HPDE6-E6E7 (cell line): ENCODE data around the gene ITGA2.
A peak's percentile ranks its signal among the peaks of the same experiment; 100 is the strongest.

Experiments used
- DNase-seq: peaks from one replicate; pipeline ENCODE4 v3.0.0; 2011; ENCODE audit warnings: missing footprints; ENCODE audit errors: extremely low spot score

Gene ITGA2

GRCh38 chr5:53055365-53055764, 66.2 kb downstream of the ITGA2 start:
- DNase-seq: no peak

GRCh38 chr5:53059281-53059680, 70.1 kb downstream of the ITGA2 start:
- no peak for DNase-seq

DNA sequence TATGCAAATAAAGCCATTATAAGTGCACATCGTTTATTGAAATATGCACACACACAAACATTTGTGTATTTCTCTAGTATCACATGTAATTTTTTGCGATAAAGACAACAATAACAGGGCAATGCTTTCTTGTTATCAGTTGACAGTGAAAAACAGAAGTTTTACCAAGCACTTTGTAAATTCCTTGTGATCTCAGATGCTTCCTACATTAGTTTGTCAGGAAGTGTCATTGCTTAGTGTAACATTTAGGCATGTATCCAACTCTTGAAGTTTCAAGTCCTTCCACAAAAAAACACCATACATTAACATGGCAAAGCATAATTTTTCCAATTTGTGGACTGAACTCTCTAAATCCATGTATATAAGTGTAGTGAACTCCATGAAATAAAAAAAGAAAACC, 74.0 kb downstream of the ITGA2 start:
- DNase-seq: no peak

- no peak for DNase-seq
These were observed 74.6 kb downstream of the ITGA2 start for GRCh38 chr5:53063791-53064190.

DNA sequence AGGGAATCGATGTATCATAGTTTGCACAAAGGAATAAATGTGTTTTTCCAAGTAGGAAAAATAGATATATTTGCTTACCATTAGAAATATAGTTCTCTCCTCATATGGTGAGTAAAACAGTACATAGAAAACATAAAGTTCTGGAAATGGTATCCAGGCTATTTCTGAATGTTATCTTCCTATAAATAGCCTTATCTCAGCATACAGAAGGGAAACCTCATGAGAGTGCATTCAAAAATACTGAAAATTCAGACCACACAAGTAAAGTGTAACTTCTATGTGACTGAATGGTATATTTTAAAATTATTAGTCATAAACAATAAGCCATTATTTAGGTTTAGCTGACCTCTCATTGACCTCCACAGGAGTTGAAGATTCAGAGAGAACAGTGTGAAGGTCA, 76.9 kb downstream of the ITGA2 start:
- DNase-seq: no peak

- no peak for DNase-seq
These were observed 78.5 kb downstream of the ITGA2 start for GRCh38 chr5:53067641-53068040.

DNA sequence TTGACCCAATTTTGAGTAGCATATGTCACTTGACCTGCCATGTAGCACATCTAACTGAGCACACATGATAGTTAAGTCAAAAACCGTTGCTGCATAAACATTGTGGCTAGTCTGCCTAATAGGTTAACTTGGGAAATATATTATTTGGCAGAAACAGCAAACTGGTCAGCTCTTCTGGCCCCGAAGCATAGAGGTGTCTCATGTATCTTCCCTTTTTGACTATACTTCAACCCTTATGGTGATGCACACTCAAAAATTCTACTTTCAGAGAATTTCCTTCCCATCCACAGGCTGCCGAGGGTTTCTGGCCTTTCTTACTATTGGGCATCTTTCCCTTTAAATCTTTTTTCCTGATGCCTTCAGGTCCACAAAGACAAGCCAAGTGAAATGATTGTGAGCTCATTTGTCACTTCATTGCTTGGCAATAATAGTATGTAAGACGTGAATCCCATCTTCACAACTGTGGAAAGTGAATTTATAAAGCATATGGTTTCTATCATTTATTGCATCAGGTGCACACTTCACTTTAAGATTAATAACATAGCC, 79.2 kb downstream of the ITGA2 start:
- DNase-seq: no peak

DNA sequence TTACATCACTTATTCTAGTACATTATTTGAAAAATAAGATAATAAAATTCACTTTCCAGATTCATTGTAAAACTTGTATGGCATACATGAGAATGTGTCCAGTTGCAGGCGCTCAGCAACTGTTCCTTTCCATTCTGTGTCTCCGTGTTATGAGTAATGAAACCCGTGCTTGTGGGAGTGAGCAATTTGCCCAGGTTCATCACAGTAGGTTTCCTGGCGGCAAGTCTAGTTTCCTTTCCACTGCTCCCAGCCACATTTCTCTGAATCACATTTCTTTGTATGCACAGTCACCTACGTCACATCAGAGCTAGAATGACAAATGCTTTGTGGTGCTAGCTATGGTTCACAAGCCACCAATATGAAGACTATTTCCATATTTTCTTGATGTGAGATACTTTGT, 80.5 kb downstream of the ITGA2 start:
- DNase-seq: no peak

- no peak for DNase-seq
These were observed 82.1 kb downstream of the ITGA2 start for GRCh38 chr5:53071298-53071697.

GRCh38 chr5:53071738-53072137, 82.6 kb downstream of the ITGA2 start:
- no peak for DNase-seq

DNA sequence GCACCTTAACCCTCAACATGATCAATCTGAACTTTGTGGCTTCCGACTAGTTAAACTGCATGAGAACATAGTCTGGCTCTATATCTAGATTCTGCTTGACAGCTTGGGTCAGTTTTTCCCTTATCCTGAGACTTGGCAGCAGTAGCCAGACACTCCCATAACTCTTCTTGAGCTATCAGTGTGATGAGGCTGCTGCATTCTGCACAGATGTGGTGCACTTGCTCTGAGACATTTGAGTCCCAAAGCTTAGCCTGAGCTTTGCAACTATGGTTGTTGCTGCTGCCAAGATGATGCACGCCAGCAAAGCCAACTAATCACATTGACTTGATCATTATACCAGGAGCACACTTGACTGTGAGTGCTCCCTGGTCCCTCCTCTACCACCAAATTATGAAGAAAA, 84.2 kb downstream of the ITGA2 start:
- DNase-seq: no peak

- DNase-seq: no peak
These were observed 86.9 kb downstream of the ITGA2 start for GRCh38 chr5:53076014-53076583.

DNA sequence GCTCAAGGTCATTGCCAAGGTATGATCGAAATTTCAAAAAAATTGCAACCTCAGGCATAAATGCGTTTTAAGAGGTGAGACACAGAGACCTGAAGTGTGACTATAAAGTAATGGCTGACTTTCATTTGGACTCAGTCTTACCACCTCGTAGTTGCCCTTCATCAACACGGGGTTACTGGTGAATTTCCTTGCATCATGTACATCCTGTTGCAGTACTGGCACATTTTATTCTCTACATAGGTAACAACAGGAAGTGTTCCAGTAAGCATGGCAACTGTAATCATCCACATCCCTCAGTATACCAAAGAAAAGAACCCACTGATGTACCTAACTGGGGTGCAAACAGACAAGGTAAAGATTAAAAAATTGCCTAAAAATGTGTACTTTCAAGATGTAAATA, 91.1 kb downstream of the ITGA2 start:
- no peak for DNase-seq

DNA sequence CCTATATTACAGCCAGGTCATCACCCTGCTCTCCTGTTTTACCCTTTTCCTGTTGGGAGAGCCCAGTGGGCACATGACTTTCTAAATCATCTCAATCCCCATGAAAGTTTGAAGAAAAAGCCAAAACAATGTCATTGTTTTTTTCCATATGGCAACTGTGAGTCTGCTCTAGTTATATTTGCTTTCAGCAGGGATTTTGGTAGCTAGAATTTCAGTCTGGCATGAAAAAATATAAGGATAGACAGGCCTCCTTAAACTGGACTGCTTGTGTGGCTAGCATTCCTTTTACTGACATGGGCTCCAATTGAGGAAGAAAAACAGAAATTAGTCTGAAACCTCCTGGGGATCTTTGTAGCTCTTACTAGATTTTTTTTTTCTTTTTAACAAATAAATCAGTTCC, 94.8 kb downstream of the ITGA2 start:
- no peak for DNase-seq

DNA sequence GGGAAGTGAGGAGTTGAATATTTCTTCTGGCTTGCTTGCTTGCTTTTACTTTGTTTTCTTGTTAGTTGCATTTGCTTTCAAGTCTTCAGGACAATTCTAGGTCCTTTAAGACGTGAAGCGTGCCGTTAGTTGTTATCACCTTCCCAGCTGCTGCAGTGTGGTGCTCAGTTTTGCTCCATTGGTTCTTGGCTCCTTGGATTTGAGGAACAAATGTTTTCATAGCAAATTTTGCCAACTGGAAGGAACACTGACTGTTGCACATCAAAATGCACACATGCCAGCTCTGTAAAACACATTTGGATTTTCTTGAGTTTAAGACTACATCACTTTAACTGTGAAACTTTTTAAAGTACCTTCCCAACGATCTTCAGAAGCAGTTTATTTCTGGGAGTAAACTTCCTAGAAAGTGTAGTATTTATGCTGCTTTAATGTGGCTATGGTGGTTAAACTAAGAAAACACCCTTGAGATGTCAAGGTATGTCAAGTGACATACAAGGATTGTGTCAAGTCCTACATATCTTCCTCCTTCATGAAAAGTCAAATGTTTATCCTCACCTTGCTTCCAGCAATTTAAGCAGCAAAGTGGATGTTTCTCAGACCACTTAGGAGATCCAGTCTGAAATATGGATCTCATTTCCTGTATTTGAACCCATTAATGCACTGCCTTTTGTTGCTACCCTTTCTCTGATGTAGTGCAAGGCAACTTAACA, 95.5 kb downstream of the ITGA2 start:
- DNase-seq: no peak

DNA sequence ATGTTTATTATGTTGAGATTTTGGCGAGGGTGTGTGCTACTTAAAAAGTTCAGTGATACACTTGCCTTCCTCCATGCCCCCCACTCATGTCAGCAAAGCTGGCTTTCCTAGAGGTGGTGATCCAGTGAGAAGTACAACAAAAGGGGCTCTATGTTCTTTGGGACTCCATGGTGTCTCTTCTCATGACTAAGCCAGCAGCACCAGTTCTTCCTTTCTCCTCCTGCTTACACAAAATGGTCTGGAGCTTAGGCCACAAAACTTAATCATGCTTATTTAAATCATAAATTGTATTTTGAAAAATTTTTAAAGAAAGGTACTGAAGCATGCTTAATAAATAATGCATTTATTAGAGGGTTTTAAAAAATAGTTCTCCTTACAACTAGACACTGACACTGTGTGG, 98.0 kb downstream of the ITGA2 start:
- no peak for DNase-seq

DNA sequence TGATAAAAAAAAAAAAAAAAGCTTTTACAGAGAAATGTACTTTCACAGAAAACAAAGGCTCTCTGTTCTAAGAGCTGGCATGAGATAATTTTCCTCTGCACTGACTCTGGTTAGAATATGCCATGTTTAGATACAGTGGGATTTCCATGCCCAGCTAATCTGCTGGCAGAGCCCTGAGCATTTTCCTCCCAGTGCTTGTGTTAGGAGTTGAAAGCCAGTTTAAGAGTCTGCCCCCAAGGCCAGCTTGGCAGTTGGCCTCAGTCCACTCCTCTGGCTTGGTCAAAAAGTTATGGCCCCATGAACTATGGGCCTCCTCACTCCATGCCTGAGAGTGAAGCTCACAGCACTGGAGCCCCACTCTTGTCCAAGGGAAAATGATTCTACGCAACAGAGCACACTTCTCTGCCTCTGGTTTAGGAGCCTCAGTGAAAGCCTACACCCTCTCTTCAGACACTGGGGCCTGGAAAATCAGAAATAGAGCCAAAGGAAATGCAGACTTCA, 98.5 kb downstream of the ITGA2 start:
- no peak for DNase-seq

- no peak for DNase-seq
These were observed 100.4 kb downstream of the ITGA2 start for GRCh38 chr5:53089481-53089991.

DNA sequence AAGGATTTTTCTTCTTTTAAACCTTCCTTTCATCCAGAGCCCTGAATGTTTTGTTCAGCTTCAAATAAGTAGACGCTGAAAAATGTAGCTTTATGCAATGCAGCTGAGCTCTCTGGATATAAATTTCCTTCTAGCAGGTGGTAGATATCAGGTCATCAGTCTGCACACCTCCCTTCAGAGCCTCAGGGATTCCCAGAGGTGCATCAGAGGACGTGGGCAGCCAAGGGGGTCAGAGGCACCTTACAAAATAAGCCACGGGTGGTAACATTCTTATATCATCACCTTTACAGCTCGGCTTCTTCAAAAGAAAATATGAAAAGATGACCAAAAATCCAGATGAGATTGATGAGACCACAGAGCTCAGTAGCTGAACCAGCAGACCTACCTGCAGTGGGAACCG, 101.1 kb downstream of the ITGA2 start:
- DNase-seq: no peak

DNA sequence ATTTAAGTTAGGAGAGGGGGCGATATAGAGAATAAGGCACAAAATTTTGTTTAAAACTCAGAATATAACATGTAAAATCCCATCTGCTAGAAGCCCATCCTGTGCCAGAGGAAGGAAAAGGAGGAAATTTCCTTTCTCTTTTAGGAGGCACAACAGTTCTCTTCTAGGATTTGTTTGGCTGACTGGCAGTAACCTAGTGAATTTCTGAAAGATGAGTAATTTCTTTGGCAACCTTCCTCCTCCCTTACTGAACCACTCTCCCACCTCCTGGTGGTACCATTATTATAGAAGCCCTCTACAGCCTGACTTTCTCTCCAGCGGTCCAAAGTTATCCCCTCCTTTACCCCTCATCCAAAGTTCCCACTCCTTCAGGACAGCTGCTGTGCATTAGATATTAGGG, 102.1 kb downstream of the ITGA2 start:
- DNase-seq: no peak

DNA sequence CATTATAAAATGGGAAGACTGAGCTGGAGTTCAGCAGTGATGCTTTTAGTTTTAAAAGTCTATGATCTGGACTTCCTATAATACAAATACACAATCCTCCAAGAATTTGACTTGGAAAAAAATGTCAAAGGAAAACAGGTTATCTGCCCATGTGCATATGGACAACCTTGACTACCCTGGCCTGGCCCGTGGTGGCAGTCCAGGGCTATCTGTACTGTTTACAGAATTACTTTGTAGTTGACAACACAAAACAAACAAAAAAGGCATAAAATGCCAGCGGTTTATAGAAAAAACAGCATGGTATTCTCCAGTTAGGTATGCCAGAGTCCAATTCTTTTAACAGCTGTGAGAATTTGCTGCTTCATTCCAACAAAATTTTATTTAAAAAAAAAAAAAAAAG, 103.1 kb downstream of the ITGA2 start:
- DNase-seq: no peak

- DNase-seq: no peak
These were observed 106.1 kb downstream of the ITGA2 start for GRCh38 chr5:53095217-53095616.

DNA sequence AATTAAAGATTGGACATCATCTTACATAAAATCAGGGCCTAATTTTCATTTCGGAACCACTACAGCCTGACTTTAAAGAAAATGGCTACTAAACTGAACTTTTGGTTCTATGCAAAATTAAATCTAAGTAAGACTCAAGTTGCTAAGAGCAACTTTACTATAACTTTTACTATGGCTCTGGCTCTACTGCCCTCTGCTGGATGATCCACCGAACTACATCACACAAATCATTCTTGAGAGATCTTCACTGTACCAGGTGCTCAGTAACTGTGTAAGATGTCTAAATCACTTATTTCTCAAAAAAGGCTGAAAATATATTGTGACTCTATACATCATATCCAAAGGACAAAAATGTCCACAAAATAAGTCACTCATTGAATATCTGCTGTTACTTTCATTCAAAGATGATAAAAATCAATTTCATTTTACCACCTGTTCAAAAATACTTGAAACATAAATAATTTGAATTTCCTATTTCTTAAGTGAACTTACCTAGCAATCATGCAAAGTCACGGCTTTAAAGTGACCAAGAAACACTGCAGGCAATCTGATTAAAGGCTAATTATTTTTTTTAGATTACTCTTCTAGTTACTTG, 106.9 kb downstream of the ITGA2 start:
- peak; percentile 27 for DNase-seq
